ENCODE measurements around the gene SPHK1. TPM values are rescaled to one million over a fixed set of nuclear protein-coding genes. Genes with fewer than 3 reads are reported as not detected.
"Not testable (repeated sequence)": the region's sequence is repeated elsewhere in the genome, so short reads cannot be mapped to it uniquely, and the experiment has no call there.

SPHK1 gene, protein sequence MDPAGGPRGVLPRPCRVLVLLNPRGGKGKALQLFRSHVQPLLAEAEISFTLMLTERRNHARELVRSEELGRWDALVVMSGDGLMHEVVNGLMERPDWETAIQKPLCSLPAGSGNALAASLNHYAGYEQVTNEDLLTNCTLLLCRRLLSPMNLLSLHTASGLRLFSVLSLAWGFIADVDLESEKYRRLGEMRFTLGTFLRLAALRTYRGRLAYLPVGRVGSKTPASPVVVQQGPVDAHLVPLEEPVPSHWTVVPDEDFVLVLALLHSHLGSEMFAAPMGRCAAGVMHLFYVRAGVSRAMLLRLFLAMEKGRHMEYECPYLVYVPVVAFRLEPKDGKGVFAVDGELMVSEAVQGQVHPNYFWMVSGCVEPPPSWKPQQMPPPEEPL
- 10 to 100 TPM; 11.6 to 13.9 TPM for total RNA-seq

DNA sequence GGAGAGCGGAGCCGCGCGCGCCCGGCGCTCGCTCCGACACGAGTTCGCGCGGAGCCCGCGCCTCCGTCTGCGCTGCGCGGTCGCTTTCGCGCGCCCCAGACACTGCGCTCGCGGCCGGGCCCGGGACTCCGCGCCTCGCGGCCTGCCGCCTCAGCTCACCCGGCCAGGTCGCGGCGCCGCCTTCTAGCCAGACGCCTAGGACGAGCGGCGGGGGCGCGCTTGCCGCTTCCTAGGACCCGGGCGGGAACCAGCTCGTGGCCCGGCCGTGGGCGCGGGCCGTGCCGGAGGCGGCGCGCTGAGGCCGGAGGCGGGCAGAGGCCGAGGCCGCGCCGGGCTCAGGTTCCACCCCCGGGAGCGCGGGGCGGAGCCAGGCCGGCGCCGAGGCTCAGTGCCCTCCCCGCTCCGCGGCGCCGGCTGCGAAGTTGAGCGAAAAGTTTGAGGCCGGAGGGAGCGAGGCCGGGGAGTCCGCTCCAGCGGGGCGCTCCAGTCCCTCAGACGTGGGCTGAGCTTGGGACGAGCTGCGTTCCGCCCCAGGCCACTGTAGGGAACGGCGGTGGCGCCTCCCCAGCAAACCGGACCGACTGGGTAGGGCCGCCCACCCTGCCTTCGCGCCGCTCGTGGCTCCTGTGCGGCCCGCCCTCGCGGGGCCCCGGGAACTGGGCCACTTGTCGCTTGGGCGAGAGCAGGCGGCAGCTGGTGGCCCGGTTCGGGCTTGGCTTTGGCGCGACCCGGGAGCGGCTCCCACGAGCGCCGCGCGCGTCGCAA lies at the start of gene SPHK1:
SPHK1 (plus strand) TSS at position 388 of the 765 bp plus-strand sequence. CDS start 1,036 bp downstream, outside the sequence.
- Mint-ChIP-seq H3K4me3 (peak within 1 kb of the TSS; percentile 95 to 98), H3K9me3 (no peaks in the 10 kb centered on the region), H3K27me3 (ENCODE audit: low read depth) (no peaks in the 10 kb centered on the region), H3K4me1 (ENCODE audit: low read depth) (peaks cover 15% of the 10 kb centered on the region), H3K36me3 (ENCODE audit: insufficient read depth in 2 of 2) (peaks cover 0 to 1% of the 10 kb centered on the region in 2 donors), H3K27ac (peak within 1 kb of the TSS; percentile 30)
- DNase-seq, result peak; percentile 80 to 86
- ATAC-seq (replicated peaks in 1 of 2), result peak; percentile 76 to 77

GRCh38 chr17:76335716-76336381 lies 48.6 kb upstream of the SPHK1 start:
- DNase-seq, result no peak
- no peak for ATAC-seq (replicated peaks in 1 of 2)
- Mint-ChIP-seq H3K27me3 (ENCODE audit: low read depth) (no peaks in the 10 kb centered on the region), H3K4me1 (ENCODE audit: low read depth) (peaks cover 4% of the 10 kb centered on the region), H3K27ac (no peak overlapping the region), H3K4me3 (no peak overlapping the region), H3K36me3 (ENCODE audit: insufficient read depth in 2 of 2) (no peaks in the 10 kb centered on the region), H3K9me3 (no peaks in the 10 kb centered on the region)

GRCh38 chr17:76336756-76337412 lies 47.5 kb upstream of the SPHK1 start:
- Mint-ChIP-seq H3K27me3 (ENCODE audit: low read depth) (no peaks in the 10 kb centered on the region), H3K4me1 (ENCODE audit: low read depth) (peaks cover 4% of the 10 kb centered on the region), H3K4me3 (no peak overlapping the region), H3K27ac (no peak overlapping the region), H3K9me3 (no peaks in the 10 kb centered on the region), H3K36me3 (ENCODE audit: insufficient read depth in 2 of 2) (peaks cover 0 to 1% of the 10 kb centered on the region in 2 donors)
- no peak for DNase-seq
- no peak for ATAC-seq (replicated peaks in 1 of 2)

GRCh38 chr17:76337413-76337777 lies 47.0 kb upstream of the SPHK1 start:
- Mint-ChIP-seq H3K4me1 (ENCODE audit: low read depth) (peaks cover 4% of the 10 kb centered on the region), H3K9me3 (no peaks in the 10 kb centered on the region), H3K27me3 (ENCODE audit: low read depth) (no peaks in the 10 kb centered on the region), H3K4me3 (no peak overlapping the region), H3K27ac (no peak overlapping the region), H3K36me3 (ENCODE audit: insufficient read depth in 2 of 2) (peaks cover 0 to 5% of the 10 kb centered on the region in 2 donors)
- DNase-seq, result no peak
- ATAC-seq (replicated peaks in 1 of 2), result no peak

GRCh38 chr17:76341301-76341700 lies 43.1 kb upstream of the SPHK1 start:
- ATAC-seq (replicated peaks in 1 of 2) (no peak), DNase-seq (no peak)
- Mint-ChIP-seq H3K27ac (no peak overlapping the region), H3K4me1 (ENCODE audit: low read depth) (peaks cover 4% of the 10 kb centered on the region), H3K4me3 (no peak overlapping the region), H3K27me3 (ENCODE audit: low read depth) (no peaks in the 10 kb centered on the region), H3K36me3 (ENCODE audit: insufficient read depth in 2 of 2) (peaks cover 0 to 5% of the 10 kb centered on the region in 2 donors), H3K9me3 (no peaks in the 10 kb centered on the region)

- Mint-ChIP-seq H3K27me3 (ENCODE audit: low read depth) (no peaks in the 10 kb centered on the region), H3K36me3 (ENCODE audit: insufficient read depth in 2 of 2) (peaks cover 3 to 15% of the 10 kb centered on the region in 2 donors), H3K4me1 (ENCODE audit: low read depth) (no peaks in the 10 kb centered on the region), H3K9me3 (no peaks in the 10 kb centered on the region), H3K4me3 (no peak overlapping the region), H3K27ac (no peak overlapping the region)
- ATAC-seq (replicated peaks in 1 of 2) (no peak), DNase-seq (no peak)
Observed at GRCh38 chr17:76343106-76343505, 41.3 kb upstream of the SPHK1 start.

- no peaks in the 10 kb centered on the region for H3K4me1 Mint-ChIP-seq (ENCODE audit: low read depth)
- no peaks in the 10 kb centered on the region for H3K9me3 Mint-ChIP-seq
- no peak overlapping the region for H3K4me3 Mint-ChIP-seq
- H3K27me3 Mint-ChIP-seq (ENCODE audit: low read depth), result no peaks in the 10 kb centered on the region
- ATAC-seq (replicated peaks in 1 of 2) (no peak), DNase-seq (no peak)
- H3K36me3 Mint-ChIP-seq (ENCODE audit: insufficient read depth in 2 of 2), result peaks cover 3 to 15% of the 10 kb centered on the region in 2 donors
- H3K27ac Mint-ChIP-seq, result peak overlapping the region; percentile 67
Observed at GRCh38 chr17:76345377-76345974, 38.9 kb upstream of the SPHK1 start.

- not testable (repeated sequence) for ATAC-seq (replicated peaks in 1 of 2); H3K4me1 Mint-ChIP-seq (ENCODE audit: low read depth); H3K4me3 Mint-ChIP-seq; DNase-seq; H3K27me3 Mint-ChIP-seq (ENCODE audit: low read depth); H3K27ac Mint-ChIP-seq; H3K9me3 Mint-ChIP-seq
- H3K36me3 Mint-ChIP-seq (ENCODE audit: insufficient read depth in 2 of 2), result peaks cover 3 to 15% of the 10 kb centered on the region in 2 donors
Observed at GRCh38 chr17:76346936-76347335, 37.5 kb upstream of the SPHK1 start.

- H3K9me3 Mint-ChIP-seq, result no peaks in the 10 kb centered on the region
- peaks cover 25% of the 10 kb centered on the region for H3K4me1 Mint-ChIP-seq (ENCODE audit: low read depth)
- H3K27me3 Mint-ChIP-seq (ENCODE audit: low read depth), result no peaks in the 10 kb centered on the region
- peaks cover 3 to 12% of the 10 kb centered on the region in 2 donors for H3K36me3 Mint-ChIP-seq (ENCODE audit: insufficient read depth in 2 of 2)
- no peak for ATAC-seq (replicated peaks in 1 of 2)
- no peak overlapping the region for H3K4me3 Mint-ChIP-seq
- no peak overlapping the region for H3K27ac Mint-ChIP-seq
- DNase-seq, result no peak
Observed at GRCh38 chr17:76350463-76350862, 33.9 kb upstream of the SPHK1 start.

DNA sequence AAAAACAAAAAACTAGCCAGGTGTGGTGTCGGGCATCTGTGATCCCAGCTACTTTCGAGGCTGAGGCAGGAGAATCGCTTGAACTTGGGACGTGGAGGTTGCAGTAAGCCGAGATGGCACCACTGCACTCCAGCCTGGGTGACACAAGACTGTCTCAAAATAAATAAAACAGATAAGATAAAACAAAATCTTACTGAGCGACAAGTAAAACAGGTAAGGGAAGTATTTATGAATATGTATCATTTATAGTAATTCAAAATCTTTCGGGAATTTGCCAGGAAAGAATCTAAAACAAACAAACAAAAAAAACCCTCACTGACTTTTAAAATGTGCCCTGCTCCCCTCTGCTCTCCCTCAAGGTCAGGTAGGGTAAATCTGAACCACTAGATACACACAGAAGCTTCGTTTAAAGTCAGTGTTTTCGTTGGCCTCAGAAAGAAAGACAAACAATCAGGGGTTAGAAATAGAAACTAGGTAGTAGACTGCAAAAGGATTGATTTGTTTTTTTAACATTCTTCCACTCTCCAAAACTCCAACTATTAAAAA lies 32.8 kb upstream of the SPHK1 start:
- peak overlapping the region; percentile 10 for H3K27ac Mint-ChIP-seq
- no peak for ATAC-seq (replicated peaks in 1 of 2)

GRCh38 chr17:76353004-76353598 lies 31.3 kb upstream of the SPHK1 start:
- H3K4me3 Mint-ChIP-seq, result peak overlapping the region; percentile 87 to 90
- H3K27me3 Mint-ChIP-seq (ENCODE audit: low read depth), result no peaks in the 10 kb centered on the region
- H3K36me3 Mint-ChIP-seq (ENCODE audit: insufficient read depth in 2 of 2), result peaks cover 0 to 2% of the 10 kb centered on the region in 2 donors
- DNase-seq (peak; percentile 39 to 49), ATAC-seq (replicated peaks in 1 of 2) (peak; percentile 10 to 20)
- no peak overlapping the region for H3K27ac Mint-ChIP-seq
- H3K4me1 Mint-ChIP-seq (ENCODE audit: low read depth), result peaks cover 25% of the 10 kb centered on the region
- H3K9me3 Mint-ChIP-seq, result no peaks in the 10 kb centered on the region

More for the DNA sequence above, 32.8 kb upstream of the SPHK1 start:
- no peak for DNase-seq
- Mint-ChIP-seq H3K36me3 (ENCODE audit: insufficient read depth in 2 of 2) (peaks cover 3 to 12% of the 10 kb centered on the region in 2 donors), H3K4me3 (peak overlapping the region; percentile 65 to 87), H3K27me3 (ENCODE audit: low read depth) (no peaks in the 10 kb centered on the region), H3K4me1 (ENCODE audit: low read depth) (peaks cover 25% of the 10 kb centered on the region), H3K9me3 (no peaks in the 10 kb centered on the region)

Data from activated T-cell treated with anti-CD3 and anti-CD28 coated beads, Interleukin-2, amount 50 U/mL, for 72 hours (primary cell).